VCaP (cell line): ENCODE measurements around the gene ARHGEF4.

ENCODE experiments used
- H3K27ac ChIP-seq: fragments of 450-650 bp; 2 replicates; pipeline ENCODE4 v1.5.1; 2017
- TF ChIP-seq, protein P1 (sequence below): fragments of 450-650 bp; conservative IDR thresholded peaks from 2 replicates; pipeline ENCODE4 v1.5.1; 2017; ENCODE audit warnings: mild to moderate bottlenecking, moderate library complexity

The ARHGEF4 gene

DNA sequence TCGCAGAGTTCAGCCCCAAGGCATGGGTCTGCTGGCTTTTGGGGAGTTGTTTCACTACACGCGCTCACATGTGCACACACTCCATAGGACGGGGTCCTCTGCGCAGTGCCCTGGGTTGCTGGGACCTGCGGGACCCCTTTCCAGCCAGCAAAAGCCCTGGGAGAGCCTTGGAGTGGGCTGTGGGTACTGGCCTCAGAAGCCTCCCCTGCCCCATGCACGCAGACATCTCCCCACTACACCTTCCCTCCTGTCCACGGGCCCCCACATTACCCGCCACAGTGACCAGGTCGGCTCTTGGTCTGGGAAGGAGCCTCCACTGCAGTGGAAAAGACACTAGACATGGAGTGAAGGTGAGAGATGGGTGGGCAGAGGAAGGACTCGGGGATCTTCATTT lies 208.0 kb downstream of the ARHGEF4 start:
- TF ChIP-seq, protein P1, sequence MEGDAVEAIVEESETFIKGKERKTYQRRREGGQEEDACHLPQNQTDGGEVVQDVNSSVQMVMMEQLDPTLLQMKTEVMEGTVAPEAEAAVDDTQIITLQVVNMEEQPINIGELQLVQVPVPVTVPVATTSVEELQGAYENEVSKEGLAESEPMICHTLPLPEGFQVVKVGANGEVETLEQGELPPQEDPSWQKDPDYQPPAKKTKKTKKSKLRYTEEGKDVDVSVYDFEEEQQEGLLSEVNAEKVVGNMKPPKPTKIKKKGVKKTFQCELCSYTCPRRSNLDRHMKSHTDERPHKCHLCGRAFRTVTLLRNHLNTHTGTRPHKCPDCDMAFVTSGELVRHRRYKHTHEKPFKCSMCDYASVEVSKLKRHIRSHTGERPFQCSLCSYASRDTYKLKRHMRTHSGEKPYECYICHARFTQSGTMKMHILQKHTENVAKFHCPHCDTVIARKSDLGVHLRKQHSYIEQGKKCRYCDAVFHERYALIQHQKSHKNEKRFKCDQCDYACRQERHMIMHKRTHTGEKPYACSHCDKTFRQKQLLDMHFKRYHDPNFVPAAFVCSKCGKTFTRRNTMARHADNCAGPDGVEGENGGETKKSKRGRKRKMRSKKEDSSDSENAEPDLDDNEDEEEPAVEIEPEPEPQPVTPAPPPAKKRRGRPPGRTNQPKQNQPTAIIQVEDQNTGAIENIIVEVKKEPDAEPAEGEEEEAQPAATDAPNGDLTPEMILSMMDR = no peak
- no peak overlapping the region for H3K27ac ChIP-seq

DNA sequence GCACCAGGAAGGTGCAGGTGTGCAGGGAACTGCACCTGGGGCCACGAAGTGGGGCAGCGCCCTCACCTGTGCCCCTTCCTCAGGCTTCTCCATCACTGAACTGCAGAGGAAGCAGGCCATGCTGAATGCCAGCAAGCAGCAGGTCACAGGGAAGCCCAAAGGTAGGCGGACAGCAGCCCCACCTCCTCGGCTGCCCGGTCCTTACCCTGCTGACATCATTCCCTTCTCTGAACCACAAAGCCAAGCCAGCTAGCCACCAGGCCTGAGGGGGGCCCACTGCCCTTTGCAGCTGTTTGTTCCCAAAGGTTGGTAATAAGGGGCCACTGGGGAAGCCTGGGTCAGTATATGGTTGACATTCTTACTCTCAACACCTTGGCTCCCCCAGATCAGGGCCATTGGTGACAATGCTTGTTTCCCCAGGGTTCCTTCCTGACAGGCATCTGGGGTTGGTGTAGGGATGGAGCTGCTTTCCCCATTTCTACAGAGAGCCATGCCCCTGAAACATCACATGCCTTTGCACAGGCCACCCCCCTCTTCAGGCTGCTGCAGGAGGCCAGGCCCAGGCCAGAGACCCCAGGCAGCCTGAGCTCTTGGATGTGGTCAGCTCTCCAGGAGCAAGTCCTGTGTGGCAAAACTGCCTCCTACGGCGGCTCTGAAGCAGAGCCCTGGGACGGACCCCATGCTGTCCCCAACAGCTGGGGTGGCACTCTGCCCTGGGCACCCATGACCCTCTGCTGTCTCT lies 208.7 kb downstream of the ARHGEF4 start:
- H3K27ac ChIP-seq = no peak overlapping the region
- TF ChIP-seq, protein P1 = no peak

DNA sequence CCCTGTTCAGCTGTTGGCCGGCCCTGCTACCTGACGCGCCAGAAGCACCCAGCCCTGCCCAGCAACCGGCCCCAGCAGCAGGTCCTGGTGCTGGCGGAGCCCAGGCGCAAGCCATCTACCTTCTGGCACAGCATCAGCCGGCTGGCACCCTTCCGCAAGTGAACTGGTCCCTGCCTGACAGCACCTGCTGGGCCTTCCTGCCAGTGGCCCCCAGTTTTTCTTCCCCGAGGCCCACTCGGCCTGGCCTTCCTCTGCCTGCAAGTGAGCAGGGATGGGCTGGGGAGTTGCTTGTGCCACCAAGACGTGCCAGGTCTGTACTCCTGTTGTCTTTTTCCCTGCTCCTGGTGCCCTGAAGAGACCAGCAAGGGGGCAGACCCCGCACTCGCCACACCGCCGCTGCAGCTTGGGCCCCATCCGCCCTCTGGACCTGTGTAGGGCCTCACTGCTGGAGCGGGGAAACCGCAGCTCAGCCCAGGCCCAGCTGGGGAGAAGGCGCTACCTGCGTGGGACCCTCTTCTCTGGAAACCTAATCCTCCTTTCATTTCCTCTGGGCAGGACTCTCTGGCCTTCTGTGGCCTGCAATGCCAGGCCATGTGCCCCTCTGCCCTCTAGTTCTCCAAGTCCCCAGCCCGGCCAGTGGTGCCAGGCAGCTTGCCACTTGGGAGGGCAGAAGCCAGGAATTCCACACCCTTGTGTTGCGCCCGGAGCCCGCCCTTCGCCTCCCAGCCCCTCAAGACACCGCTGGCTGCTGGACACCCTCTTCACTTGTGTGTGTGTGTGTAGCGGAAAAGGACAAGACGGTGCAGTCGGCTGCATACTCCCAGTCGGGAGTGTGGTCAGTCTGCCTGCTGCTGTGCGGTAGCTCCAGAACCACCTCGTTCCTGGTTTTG lies 209.6 kb downstream of the ARHGEF4 start:
- TF ChIP-seq, protein P1 = no peak

DNA sequence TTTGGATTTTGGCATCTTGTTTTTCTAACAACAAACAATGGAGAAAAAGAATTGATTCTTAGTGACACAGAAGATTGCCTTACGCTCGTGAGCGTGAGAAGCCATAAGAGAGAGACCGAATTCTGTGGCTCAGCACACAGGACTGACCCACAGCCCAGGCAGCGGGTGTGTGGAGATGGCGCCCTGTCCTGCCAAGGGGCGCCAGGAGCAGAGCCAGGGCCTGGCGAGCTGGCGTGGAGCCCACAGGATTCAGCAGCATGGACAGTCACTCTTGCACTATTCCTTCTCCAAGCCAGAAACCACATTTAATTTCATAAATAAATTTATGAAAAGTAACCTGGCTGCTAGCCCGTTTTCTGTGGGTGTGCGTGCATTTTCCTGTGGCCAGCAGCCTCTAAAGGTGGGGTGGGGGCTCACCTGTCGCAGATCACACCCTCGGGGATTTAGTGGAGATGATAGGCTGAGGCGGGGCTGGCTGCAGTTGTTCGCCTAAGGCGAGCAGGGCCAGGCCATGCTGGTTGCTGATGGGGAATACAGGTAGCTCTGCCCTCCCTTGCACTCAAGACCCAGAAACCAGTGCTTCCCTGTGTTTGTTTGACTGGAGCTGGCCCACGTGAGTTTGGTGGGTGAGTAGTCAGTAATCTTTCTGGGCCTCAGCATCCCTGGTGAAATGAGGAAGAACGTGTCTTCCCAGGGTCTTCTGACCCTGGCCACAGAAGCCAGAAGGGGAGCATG lies 210.4 kb downstream of the ARHGEF4 start:
- no peak overlapping the region for H3K27ac ChIP-seq
- TF ChIP-seq, protein P1 = no peak

More for the DNA sequence above, 209.6 kb downstream of the ARHGEF4 start:
- no peak overlapping the region for H3K27ac ChIP-seq

DNA sequence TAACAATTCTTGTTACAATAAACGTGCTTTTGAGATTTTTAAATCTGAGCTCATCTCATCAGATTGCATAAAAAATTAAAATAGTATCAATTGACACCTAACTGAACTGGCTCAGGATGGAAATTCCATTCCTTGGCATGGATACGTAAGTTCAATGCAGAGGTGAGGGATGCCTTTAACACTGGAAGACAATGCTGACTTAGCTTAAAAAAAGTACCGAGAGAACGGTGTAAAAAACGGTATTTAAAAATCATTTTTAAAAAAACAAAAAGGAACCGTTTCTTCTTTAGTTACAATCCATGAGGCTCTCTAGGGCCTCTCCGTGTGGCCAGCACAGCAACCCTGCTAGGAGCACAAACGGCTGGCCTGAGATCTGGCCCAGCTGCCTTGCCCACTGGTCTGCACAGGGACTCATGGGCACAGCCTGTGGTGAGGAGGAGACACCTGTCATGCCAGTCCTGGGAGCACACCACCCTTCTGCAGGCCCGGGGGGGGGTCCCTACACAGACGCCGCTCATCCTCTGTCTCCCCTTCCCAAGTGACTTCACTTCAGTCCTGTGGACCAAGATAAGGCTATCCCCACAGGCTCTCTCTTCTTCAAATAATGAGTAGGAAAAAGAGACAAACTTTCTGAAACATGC lies 211.3 kb downstream of the ARHGEF4 start:
- no peak overlapping the region for H3K27ac ChIP-seq
- TF ChIP-seq, protein P1 = no peak

DNA sequence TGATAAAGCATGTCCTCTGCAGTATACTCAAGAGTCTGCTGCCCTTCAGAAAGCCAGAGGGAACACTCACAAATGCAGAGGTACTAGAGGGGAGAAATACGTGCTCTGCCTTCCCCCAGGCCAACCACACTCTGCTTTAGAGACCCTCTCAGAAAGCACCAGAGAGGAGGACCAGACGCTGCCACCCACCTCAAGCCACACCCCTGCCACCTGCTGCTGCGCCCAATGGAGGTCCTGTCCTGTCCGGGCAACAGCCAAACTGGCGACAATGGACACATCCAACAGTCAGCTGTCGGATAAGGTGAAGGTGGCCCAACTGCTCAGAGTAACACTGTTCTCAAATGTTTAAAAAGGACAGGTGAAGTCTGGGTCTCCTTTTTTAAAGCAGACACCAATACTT lies 211.9 kb downstream of the ARHGEF4 start:
- TF ChIP-seq, protein P1 = no peak
- no peak overlapping the region for H3K27ac ChIP-seq
